Measurements from ENCODE around the gene BDKRB2.

- TF ChIP-seq CTCF (IDR thresholded peaks at IDR 0.05) (no peak), EZH2 (IDR thresholded peaks at IDR 0.05; ENCODE audit: borderline replicate concordance, insufficient read depth, low read depth, low read length, poor library complexity, severe bottlenecking) (no peak)
Observed at GRCh38 chr14:96194657-96195431, 9.8 kb upstream of the BDKRB2 start.

All from B cell (primary cell).